Measurements from ENCODE around the gene KTN1. TPM values are rescaled to one million over a fixed set of nuclear protein-coding genes. Genes with fewer than 3 reads are reported as not detected.

KTN1 gene
- total RNA-seq, 1 experiment from 2014 or later: 125 TPM

GRCh38 chr14:55611859-55612258 lies 31.9 kb downstream of the KTN1 start (continued):
- TF ChIP-seq PRDM15 (CRISPR knock-in tag; IDR thresholded peaks at IDR 0.05) (no peak), ZNF232 (CRISPR knock-in tag; IDR thresholded peaks at IDR 0.05) (no peak), ZNF512 (CRISPR knock-in tag; IDR thresholded peaks at IDR 0.05; ENCODE audit: borderline replicate concordance) (no peak), PREB (CRISPR knock-in tag; IDR thresholded peaks at IDR 0.05; ENCODE audit: borderline replicate concordance) (no peak), TCF7 (CRISPR knock-in tag; IDR thresholded peaks at IDR 0.05; ENCODE audit: low read depth) (no peak), ZNF263 (CRISPR knock-in tag; IDR thresholded peaks at IDR 0.05; ENCODE audit: low read depth) (no peak), MAX (CRISPR knock-in tag; IDR thresholded peaks at IDR 0.05) (no peak)

- peaks cover 15% of the 10 kb centered on the region for H3K9me3 Mint-ChIP-seq
- H3K4me3 Mint-ChIP-seq: no peak overlapping the region
- H3K27ac Mint-ChIP-seq: peak overlapping the region; percentile 47; the same call in 1 of the 2 replicates
- H3K36me3 Mint-ChIP-seq: peaks cover 63% of the 10 kb centered on the region
- no peak for ATAC-seq
- no peak for DNase-seq (ENCODE audit: low spot score)
- CTCF ChIA-PET: interaction anchor here (1.3 kb wide), 1 partner anchor 168 kb away, joined by 7 read pairs; no protein-coding TSS in a partner anchor
- no peaks in the 10 kb centered on the region for H3K27me3 Mint-ChIP-seq (ENCODE audit: low read depth)
- H3K4me1 Mint-ChIP-seq: peaks cover 25% of the 10 kb centered on the region
- POLR2A ChIA-PET: no interaction called here
- TF ChIP-seq E2F5 (CRISPR knock-in tag; IDR thresholded peaks at IDR 0.05): no peak
- no peak for TF ChIP-seq SMAD4 (CRISPR knock-in tag; IDR thresholded peaks at IDR 0.05)
- no peak for TF ChIP-seq IRF2 (CRISPR knock-in tag; IDR thresholded peaks at IDR 0.05; ENCODE audit: borderline replicate concordance, low read depth)
- no peak for TF ChIP-seq E2F1 (CRISPR knock-in tag; IDR thresholded peaks at IDR 0.05)
Measured at GRCh38 chr14:55614304-55614703, 34.3 kb downstream of the KTN1 start.

GRCh38 chr14:55620277-55620676 lies 40.3 kb downstream of the KTN1 start:
- CTCF ChIA-PET: no interaction called here
- no peak for ATAC-seq
- peaks cover 33% of the 10 kb centered on the region for H3K9me3 Mint-ChIP-seq
- no peak overlapping the region for H3K27ac Mint-ChIP-seq
- H3K4me3 Mint-ChIP-seq: no peak overlapping the region
- peaks cover 76% of the 10 kb centered on the region for H3K36me3 Mint-ChIP-seq
- no peaks in the 10 kb centered on the region for H3K4me1 Mint-ChIP-seq
- no peaks in the 10 kb centered on the region; the same call in 1 of the 2 replicates for H3K27me3 Mint-ChIP-seq (ENCODE audit: low read depth)
- no peak for DNase-seq (ENCODE audit: low spot score)
- POLR2A ChIA-PET: no interaction called here
- TF ChIP-seq PRDM15 (CRISPR knock-in tag; IDR thresholded peaks at IDR 0.05) (no peak), KAT7 (CRISPR knock-in tag; IDR thresholded peaks at IDR 0.05; ENCODE audit: borderline replicate concordance) (no peak), NFATC4 (CRISPR knock-in tag; IDR thresholded peaks at IDR 0.05) (no peak), ERG (CRISPR knock-in tag; IDR thresholded peaks at IDR 0.05) (no peak), ETV6 (CRISPR knock-in tag; IDR thresholded peaks at IDR 0.05) (no peak), CREB1 (CRISPR knock-in tag; IDR thresholded peaks at IDR 0.05) (no peak), ZNF416 (CRISPR knock-in tag; IDR thresholded peaks at IDR 0.05) (no peak), GABPB1 (CRISPR knock-in tag; IDR thresholded peaks at IDR 0.05) (no peak), SMAD3 (CRISPR knock-in tag; IDR thresholded peaks at IDR 0.05; ENCODE audit: borderline replicate concordance) (no peak), ELF4 (CRISPR knock-in tag; IDR thresholded peaks at IDR 0.05; ENCODE audit: low read depth) (no peak)
